Stimulated activated CD4-positive, alpha-beta T cell treated with anti-CD3 and anti-CD28 coated beads, Interleukin-15, amount 100 ng/mL, for 24 hours (primary cell): ENCODE data around the gene ECHS1.

Experiments
- DNase-seq: peaks from one replicate; pipeline ENCODE4 v3.0.0-alpha.2; 2020

Gene ECHS1

GRCh38 chr10:133357285-133358161 is 15.6 kb downstream of the ECHS1 start, which contains the start of gene FUOM:
FUOM (minus strand) TSS chr10:133358019; CDS start chr10:133358007, 12 bp downstream.
- DNase-seq: peak; percentile 86

- DNase-seq: no peak
These were observed 16.4 kb downstream of the ECHS1 start for GRCh38 chr10:133356549-133357284.

- no peak for DNase-seq
These were observed 17.2 kb downstream of the ECHS1 start for GRCh38 chr10:133355991-133356390.

GRCh38 chr10:133355266-133355665 is 17.9 kb downstream of the ECHS1 start:
- DNase-seq: no peak

GRCh38 chr10:133354672-133355240 is 18.4 kb downstream of the ECHS1 start:
- no peak for DNase-seq

GRCh38 chr10:133353988-133354605 is 19.1 kb downstream of the ECHS1 start:
- DNase-seq: no peak

DNA sequence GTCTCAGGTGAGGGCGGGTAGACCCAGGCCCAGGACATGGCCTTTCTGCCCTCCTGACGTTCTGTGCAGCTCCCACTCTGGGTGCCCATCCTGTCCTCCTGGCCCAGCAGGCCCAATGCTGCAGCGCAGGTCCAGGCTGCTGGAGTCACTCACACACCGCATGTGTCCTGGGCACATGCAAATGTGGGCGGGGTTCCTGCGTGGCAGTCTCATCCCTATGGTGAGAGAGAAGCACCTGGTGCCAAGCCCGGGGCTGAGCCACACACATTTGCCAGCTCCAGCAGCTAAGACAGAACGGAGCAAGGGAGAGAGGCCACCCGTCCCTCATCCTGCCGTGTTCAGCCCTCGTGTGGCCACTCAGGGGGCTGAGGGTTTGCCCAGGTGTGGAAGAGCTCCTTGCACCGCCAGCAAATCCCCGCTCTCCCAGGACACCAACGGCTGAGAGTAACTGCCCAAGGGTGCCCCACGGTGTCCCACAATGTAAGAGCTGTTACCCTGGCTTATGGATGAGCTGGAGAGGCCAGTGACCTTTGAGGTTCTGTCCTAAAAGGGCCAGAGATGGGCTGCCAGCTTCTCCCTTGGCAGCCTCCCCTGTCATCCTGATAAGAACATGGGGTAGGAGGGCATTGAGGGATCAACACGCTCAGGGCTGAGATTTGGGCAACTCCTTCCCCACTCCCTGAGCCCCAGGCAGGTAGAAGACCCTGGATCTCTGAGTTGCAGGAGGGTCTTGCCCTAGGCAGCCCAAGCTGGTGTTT is 19.8 kb downstream of the ECHS1 start:
- DNase-seq: no peak

- DNase-seq: no peak
These were observed 21.5 kb downstream of the ECHS1 start for GRCh38 chr10:133351408-133352318.

GRCh38 chr10:133350950-133351329 is 22.2 kb downstream of the ECHS1 start:
- no peak for DNase-seq

- no peak for DNase-seq
These were observed 22.7 kb downstream of the ECHS1 start for GRCh38 chr10:133350283-133350949.

- DNase-seq: no peak
These were observed 23.6 kb downstream of the ECHS1 start for GRCh38 chr10:133349577-133350011.

- no peak for DNase-seq
These were observed 24.0 kb downstream of the ECHS1 start for GRCh38 chr10:133349160-133349568.

DNA sequence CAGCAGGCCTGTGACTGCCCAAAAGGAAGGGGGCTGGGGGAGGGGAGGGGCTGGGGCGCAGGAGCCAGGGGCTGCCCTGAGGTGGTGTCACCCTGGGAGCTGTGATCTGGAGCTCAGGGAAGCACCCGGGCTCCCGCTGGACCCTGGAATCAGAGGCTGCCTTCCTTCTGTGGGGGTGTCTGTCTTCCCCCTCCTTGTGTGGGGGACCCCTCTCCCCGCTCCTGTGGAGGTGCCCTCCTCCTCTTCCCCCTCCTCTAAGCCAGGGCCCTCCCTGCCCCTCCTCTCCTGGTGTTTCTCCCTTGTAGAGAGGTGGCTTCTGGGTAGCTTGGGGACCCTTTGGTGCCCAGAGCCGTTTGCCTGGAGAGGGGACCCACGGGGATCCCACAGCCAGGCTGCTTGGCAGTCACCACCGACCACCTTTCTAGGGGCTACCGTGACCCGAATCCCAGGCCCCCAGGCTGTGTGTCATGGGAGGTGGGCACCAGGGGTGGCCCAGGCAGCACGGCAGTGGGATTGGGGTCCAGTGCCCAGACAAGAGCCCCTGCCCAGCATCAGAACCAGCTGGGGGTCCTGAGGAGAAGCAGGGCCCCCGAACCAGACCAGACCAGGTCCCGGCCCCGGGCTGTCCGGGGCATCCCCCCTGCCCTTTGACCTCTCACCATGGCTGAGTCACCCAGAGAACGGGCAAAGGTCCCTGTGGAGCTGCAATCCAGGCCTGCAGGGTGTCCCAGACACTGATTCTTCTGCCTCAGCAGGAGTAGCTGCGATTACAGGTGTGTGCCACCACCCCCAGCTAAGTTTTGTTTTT is 25.2 kb downstream of the ECHS1 start:
- no peak for DNase-seq

DNA sequence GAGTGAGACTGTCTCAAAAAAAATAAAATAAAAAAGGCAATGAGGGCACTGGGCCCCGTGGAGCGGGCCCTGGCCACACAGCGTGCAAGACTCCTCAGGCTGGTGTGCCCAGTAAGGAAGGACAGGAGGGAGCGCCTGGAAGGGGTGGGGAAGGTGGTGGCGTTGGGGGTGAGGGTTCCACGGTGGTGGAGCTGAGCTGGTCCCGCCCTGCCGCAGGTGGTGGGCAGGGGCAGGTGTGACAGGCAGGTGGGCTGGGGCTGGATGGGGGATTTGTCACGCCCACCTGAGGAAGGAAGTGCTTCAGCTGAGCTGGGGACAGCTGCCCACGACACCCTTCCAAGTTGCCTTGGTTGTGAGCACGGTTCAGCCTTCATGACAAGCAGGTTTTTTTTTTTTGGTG is 26.7 kb downstream of the ECHS1 start:
- DNase-seq: no peak

- no peak for DNase-seq
These were observed 28.9 kb downstream of the ECHS1 start for GRCh38 chr10:133344236-133344635.

- no peak for DNase-seq
These were observed 29.6 kb downstream of the ECHS1 start for GRCh38 chr10:133343558-133343957.

DNA sequence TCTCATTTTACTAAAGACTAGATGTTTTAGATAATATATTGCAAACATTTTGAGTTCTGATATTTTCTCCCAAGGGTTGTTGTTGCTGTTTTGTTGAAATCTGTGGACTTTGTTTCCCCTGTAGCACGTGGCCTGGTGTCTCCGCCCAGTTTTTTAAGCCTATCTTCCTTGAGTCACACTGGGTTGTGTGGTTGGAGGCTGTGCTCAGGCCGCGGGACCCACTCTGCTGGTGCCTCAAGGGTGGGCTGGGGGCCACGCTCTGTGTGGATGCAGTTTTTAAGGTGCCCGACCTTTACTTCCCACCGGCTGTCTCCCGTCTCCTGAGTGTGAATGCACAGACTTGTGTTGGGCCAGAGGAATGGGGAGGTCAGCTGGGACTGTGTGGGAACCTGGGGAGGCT is 30.2 kb downstream of the ECHS1 start:
- no peak for DNase-seq

- DNase-seq: no peak
These were observed 31.2 kb downstream of the ECHS1 start for GRCh38 chr10:133341983-133342382.

GRCh38 chr10:133339708-133340380 is 33.3 kb downstream of the ECHS1 start:
- no peak for DNase-seq
